Measurements from ENCODE around the gene GALNT14. TPM values are rescaled to one million over a fixed set of nuclear protein-coding genes. Genes with fewer than 3 reads are reported as not detected.

Gene GALNT14
- total RNA-seq, 1 donor from 2014 or later: 1.7 TPM

DNA sequence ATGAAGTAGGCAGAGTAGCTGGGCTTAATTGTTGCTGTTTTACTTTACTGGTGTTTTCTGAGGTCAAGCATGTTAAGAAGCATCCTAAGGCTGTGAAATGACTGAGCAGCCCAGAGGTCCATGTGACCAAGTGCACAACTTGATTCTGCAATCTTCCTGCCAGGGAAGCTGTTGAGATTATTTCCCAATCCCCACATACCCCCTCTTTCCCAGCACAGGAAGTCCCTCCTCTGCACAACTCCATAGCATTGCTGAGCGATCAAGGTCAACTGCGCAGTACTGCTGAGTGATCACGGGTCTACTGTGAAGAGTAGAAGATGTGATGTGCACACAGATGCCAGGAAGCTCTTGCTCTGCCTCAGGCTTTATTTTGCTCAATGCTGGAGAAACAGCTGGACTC lies 105.8 kb downstream of the GALNT14 start:
- DNase-seq (ENCODE audit: extremely low spot score in 2 of 2): no peak
- no peaks in the 10 kb centered on the region for H3K4me1 ChIP-seq
- intact Hi-C loops (cut with DNase I): no loop called here
- no peaks in the 10 kb centered on the region for H3K27me3 ChIP-seq
- no peak for TF ChIP-seq POLR2A (IDR thresholded peaks at IDR 0.05)
- TF ChIP-seq POLR2AphosphoS5 (IDR thresholded peaks at IDR 0.05; ENCODE audit: insufficient read depth in 1 of 2, low read depth in 1 of 2): no peak
- no peak for TF ChIP-seq CTCF (IDR thresholded peaks at IDR 0.05)
- H3K9me3 ChIP-seq: peaks cover 11% of the 10 kb centered on the region
- H3K36me3 ChIP-seq: no peaks in the 10 kb centered on the region
- H3K27ac ChIP-seq: no peak overlapping the region
- H3K4me3 ChIP-seq: no peak overlapping the region

DNA sequence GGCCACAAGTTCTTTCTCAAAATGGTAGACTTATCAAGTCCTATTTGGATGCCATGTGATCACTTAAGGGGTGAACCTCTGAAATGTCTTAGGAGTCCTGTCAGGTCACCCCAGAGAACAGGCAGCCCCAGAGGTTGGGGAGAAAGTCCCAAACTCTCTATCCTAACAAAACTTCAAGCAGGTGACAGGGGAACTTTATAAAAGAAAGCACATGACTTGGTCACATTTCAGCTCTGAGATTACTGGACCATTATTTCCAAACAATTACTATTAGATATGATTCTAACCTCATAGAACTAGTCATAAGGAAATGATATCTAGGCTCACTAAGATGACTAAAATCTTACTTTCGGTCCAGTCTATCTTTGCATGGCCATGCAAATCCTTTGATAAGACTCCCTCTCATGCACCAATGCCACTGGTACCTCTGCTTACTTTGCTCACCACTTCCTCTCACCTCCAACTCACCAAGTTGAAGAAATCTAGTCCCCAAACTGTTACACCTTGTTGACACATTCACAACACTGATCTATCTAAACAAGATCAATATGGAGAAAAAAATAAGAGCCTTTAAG lies 107.0 kb downstream of the GALNT14 start:
- H3K36me3 ChIP-seq: no peaks in the 10 kb centered on the region
- DNase-seq (ENCODE audit: extremely low spot score in 2 of 2): no peak
- intact Hi-C loops (cut with DNase I): no loop called here
- no peak overlapping the region for H3K4me3 ChIP-seq
- H3K27ac ChIP-seq: no peak overlapping the region
- H3K27me3 ChIP-seq: no peaks in the 10 kb centered on the region
- TF ChIP-seq POLR2AphosphoS5 (IDR thresholded peaks at IDR 0.05; ENCODE audit: insufficient read depth in 1 of 2, low read depth in 1 of 2) (no peak), CTCF (IDR thresholded peaks at IDR 0.05) (no peak), POLR2A (IDR thresholded peaks at IDR 0.05) (no peak)
- H3K4me1 ChIP-seq: no peaks in the 10 kb centered on the region
- H3K9me3 ChIP-seq: peaks cover 4% of the 10 kb centered on the region

- Histone ChIP-seq H3K4me1 (no peaks in the 10 kb centered on the region), H3K36me3 (no peaks in the 10 kb centered on the region), H3K27ac (no peak overlapping the region), H3K4me3 (no peak overlapping the region), H3K9me3 (no peaks in the 10 kb centered on the region), H3K27me3 (no peaks in the 10 kb centered on the region)
- TF ChIP-seq CTCF (IDR thresholded peaks at IDR 0.05) (no peak), POLR2AphosphoS5 (IDR thresholded peaks at IDR 0.05; ENCODE audit: insufficient read depth in 1 of 2, low read depth in 1 of 2) (no peak), POLR2A (IDR thresholded peaks at IDR 0.05) (no peak)
- DNase-seq (ENCODE audit: extremely low spot score in 2 of 2): no peak
- intact Hi-C loops (cut with DNase I): no loop called here
Observed at GRCh38 chr2:31028417-31028816, 109.8 kb downstream of the GALNT14 start.

DNA sequence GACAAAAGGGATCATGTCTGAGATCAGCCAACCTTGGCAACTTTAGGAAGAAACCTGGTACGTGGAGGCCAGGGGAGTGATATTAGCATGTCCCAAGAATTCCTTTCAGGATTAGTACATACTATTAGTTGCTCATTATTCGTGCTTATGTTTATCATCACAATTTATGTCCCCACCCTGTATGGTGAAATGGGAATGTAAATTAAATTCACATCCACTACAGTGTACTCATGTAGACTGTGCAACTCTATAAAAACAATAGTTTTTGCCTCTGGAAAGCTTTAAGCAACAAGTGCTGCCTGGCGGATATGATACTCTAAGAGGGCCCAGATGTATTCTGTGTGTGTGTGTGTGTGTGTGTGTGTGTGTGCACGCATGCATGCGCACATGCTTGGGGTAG lies 110.7 kb downstream of the GALNT14 start:
- DNase-seq (ENCODE audit: extremely low spot score in 2 of 2): no peak
- Histone ChIP-seq H3K27ac (no peak overlapping the region), H3K4me3 (no peak overlapping the region), H3K36me3 (no peaks in the 10 kb centered on the region), H3K4me1 (no peaks in the 10 kb centered on the region), H3K9me3 (no peaks in the 10 kb centered on the region), H3K27me3 (no peaks in the 10 kb centered on the region)
- TF ChIP-seq POLR2AphosphoS5 (IDR thresholded peaks at IDR 0.05; ENCODE audit: insufficient read depth in 1 of 2, low read depth in 1 of 2) (no peak), POLR2A (IDR thresholded peaks at IDR 0.05) (no peak), CTCF (IDR thresholded peaks at IDR 0.05) (no peak)
- intact Hi-C loops (cut with DNase I): no loop called here

- no peak overlapping the region for H3K4me3 ChIP-seq
- no peaks in the 10 kb centered on the region for H3K9me3 ChIP-seq
- H3K4me1 ChIP-seq: no peaks in the 10 kb centered on the region
- intact Hi-C loops (cut with DNase I): no loop called here
- DNase-seq (ENCODE audit: extremely low spot score in 2 of 2): no peak
- H3K27me3 ChIP-seq: no peaks in the 10 kb centered on the region
- no peak for TF ChIP-seq POLR2AphosphoS5 (IDR thresholded peaks at IDR 0.05; ENCODE audit: insufficient read depth in 1 of 2, low read depth in 1 of 2)
- no peaks in the 10 kb centered on the region for H3K36me3 ChIP-seq
- H3K27ac ChIP-seq: no peak overlapping the region
Observed at GRCh38 chr2:31023541-31023940, 114.7 kb downstream of the GALNT14 start.

Data from vagina (tissue), 2 donors.